GM12864 (cell line): Measurements from ENCODE around the gene AFAP1.

Experiments used
- DNase-seq: peaks from one replicate; pipeline ENCODE4 v3.0.0-alpha.2; 2011; ENCODE audit warnings: low read depth
- H3K4me3 ChIP-seq: 2 replicates; pipeline ENCODE4 v1.5.1; 2011; ENCODE audit warnings: mild to moderate bottlenecking, low read depth, low read length, control low read depth
- CTCF ChIP-seq: IDR thresholded peaks from 2 replicates; pipeline ENCODE4 v1.5.1; 2011; ENCODE audit warnings: low read depth, mild to moderate bottlenecking, moderate library complexity, low read length, control low read depth, inconsistent platforms; ENCODE audit errors: missing control alignments

Gene AFAP1

GRCh38 chr4:7879127-7879526 lies 60.5 kb downstream of the AFAP1 start:
- H3K4me3 ChIP-seq, result no peak overlapping the region
- no peak for TF ChIP-seq CTCF
- no peak for DNase-seq

DNA sequence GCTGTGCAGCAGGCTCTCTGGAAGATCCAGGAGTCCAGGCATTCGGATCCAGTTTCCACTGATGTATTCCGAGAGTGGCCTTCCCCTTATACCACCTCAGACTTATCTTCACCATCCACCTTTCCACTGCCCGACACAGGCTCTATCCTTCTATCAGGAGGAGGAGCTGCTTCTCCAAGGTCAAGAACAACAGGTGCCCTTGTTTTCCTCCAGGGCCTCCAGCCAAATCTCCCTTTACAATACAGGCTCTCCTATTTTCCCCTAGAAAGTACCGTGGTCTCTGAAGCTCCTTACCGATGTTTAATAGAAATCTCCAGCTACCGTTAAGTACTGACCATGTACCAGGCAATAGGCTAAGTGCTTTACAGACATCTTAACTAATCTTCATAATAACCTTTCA lies 61.3 kb downstream of the AFAP1 start:
- TF ChIP-seq CTCF, result no peak
- H3K4me3 ChIP-seq, result no peak overlapping the region
- DNase-seq, result no peak

DNA sequence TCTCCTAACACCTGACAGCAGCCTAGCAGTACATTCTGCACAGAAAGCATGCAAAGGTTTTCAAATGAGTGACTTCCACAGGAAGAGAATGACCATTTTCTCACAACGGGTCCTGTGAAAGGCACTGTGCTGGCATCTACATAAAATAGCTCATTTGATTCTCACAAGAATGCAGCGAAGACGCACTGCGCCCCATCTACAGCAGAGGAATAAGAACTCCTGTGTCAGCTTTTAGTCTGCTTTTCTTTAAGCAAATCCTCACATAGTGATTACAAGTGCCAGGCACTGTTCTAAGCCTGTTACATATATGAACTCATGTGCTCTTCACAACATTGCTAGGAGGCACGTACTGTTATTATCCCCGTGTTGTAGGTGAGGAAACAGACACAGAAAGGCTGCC lies 62.5 kb downstream of the AFAP1 start:
- no peak for DNase-seq
- TF ChIP-seq CTCF, result no peak

GRCh38 chr4:7876201-7876875 lies 63.3 kb downstream of the AFAP1 start:
- DNase-seq, result no peak
- TF ChIP-seq CTCF, result peak; percentile 13
- no peak overlapping the region for H3K4me3 ChIP-seq

More for the DNA sequence above, 62.5 kb downstream of the AFAP1 start:
- H3K4me3 ChIP-seq, result no peak overlapping the region

DNA sequence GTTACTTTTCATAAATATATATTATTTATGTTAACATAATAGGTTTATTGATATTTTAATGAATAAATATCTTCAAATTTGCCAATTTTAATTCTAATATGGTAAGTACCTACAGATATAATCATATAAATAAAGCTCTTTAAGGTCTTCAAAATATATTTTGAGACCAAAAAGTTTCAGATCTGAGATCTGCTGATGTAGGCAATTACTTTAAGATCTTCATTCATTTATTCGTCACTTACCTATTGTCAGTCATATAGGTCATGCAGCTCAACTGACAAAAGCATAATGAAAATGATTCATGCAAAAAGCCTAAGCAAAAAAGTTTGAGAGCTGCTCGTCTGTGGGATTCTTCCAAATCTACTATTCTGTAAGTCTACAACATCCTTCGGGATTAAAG lies 64.8 kb downstream of the AFAP1 start:
- DNase-seq, result no peak
- H3K4me3 ChIP-seq, result no peak overlapping the region
- TF ChIP-seq CTCF, result no peak

GRCh38 chr4:7873881-7874280 lies 65.8 kb downstream of the AFAP1 start:
- no peak for TF ChIP-seq CTCF
- DNase-seq, result no peak
- no peak overlapping the region for H3K4me3 ChIP-seq

DNA sequence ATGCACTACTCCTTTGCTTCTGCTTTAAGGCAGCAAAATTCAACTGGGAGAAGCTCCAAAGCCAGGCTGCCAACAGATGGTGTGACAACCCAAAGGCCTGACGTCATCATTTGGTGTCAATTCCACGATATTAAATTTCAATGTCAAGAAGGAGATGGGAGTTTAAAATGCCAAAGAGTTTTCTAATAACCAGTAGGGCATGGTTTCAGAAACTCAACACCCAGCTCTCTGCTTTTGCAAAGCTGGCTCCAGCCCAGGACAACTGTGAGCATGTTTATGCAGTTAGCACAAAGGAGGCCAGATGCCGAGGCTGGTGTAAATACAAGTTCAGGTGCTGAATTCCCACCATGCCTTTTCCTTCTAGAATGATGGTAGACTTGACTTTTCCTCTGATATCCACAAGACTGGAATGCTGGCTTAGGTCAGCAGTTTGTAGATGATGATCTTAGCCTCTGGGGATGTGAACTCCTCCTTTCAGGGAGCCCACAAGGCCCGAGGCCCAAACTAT lies 67.3 kb downstream of the AFAP1 start:
- no peak for DNase-seq
- no peak overlapping the region for H3K4me3 ChIP-seq
- no peak for TF ChIP-seq CTCF
